H1 (cell line): ENCODE measurements around the gene RAMP1. TPM values are rescaled to one million over a fixed set of nuclear protein-coding genes. Genes with fewer than 3 reads are reported as not detected.

ENCODE experiments used
- CTCF ChIA-PET: fragments of 300-600 bp; sonication (Branson Sonifier 250); formaldehyde crosslinking; loops from one replicate; lab custom pipeline; 2021; ENCODE audit not compliant: partially characterized antibody; lab: Charles Lee
- POLR2A ChIA-PET: fragments of 300-600 bp; sonication (Branson Sonifier 250); formaldehyde crosslinking; loops from one replicate; lab custom pipeline; 2021; ENCODE audit warnings: inconsistent platforms; ENCODE audit not compliant: partially characterized antibody; lab: Charles Lee
- DNase-seq, 2 experiments: peaks; one replicate each; pipeline versions ENCODE4 v3.0.0 to v3.0.0-alpha.2; 2010 to 2022; ENCODE audit warnings: low spot score in 2 of 2, low read depth in 1 of 2, mixed read lengths in 1 of 2
- FAIRE-seq: peaks from 2 replicates; lab custom pipeline; 2011; peaks lifted over from hg19 to GRCh38; lab: Jason Lieb, UNC
- H2AFZ ChIP-seq: 2 replicates; pipeline ENCODE4 v1.8.1; 2012; ENCODE audit warnings: low read length, inconsistent platforms
- H2AK5ac ChIP-seq: 2 replicates; pipeline ENCODE4 v1.6.1; 2013; ENCODE audit warnings: low read depth, low read length
- H2BK120ac ChIP-seq: replicated peaks from 2 replicates; pipeline ENCODE3; 2013; ENCODE audit warnings: low read depth, low read length, inconsistent platforms
- H2BK12ac ChIP-seq: 2 replicates; pipeline ENCODE4 v1.6.1; 2013; ENCODE audit warnings: low read depth, low read length
- H2BK15ac ChIP-seq: 2 replicates; pipeline ENCODE4 v1.6.1; 2013; ENCODE audit warnings: low read length
- H2BK20ac ChIP-seq: 2 replicates; pipeline ENCODE4 v1.6.1; 2013; ENCODE audit warnings: low read length
- H2BK5ac ChIP-seq: 2 replicates; pipeline ENCODE4 v1.6.1; 2013; ENCODE audit warnings: low read depth, low read length
- H3K14ac ChIP-seq: 2 replicates; pipeline ENCODE4 v1.6.1; 2013; ENCODE audit warnings: inconsistent platforms; ENCODE audit not compliant: insufficient read length
- H3K18ac ChIP-seq: 2 replicates; pipeline ENCODE4 v1.6.1; 2013; ENCODE audit warnings: low read length; ENCODE audit errors: extremely low read depth
- H3K23ac ChIP-seq: 2 replicates; pipeline ENCODE4 v1.6.1; 2013; ENCODE audit warnings: inconsistent platforms; ENCODE audit not compliant: insufficient read length
- H3K23me2 ChIP-seq: 2 replicates; pipeline ENCODE4 v1.6.1; 2013; ENCODE audit warnings: low read depth, low read length
- H3K27ac ChIP-seq: 2 replicates; pipeline ENCODE4 v1.6.1; 2011; ENCODE audit warnings: low read depth, low read length, inconsistent platforms
- H3K27me3 ChIP-seq, 4 experiments: replicated peaks in 1 of 4; 1 replicate in 1 of 4; 2 replicates in 3 of 4; pipeline versions ENCODE4 v1.6.1 to v1.8.1; 2011 to 2013; ENCODE audit warnings: low read length in 3 of 4, mild to moderate bottlenecking in 3 of 4, inconsistent platforms in 2 of 4, mixed read lengths in 2 of 4, moderate library complexity in 1 of 4; ENCODE audit not compliant: control insufficient read depth in 3 of 4, insufficient read depth in 3 of 4; ENCODE audit errors: extremely low read depth in 1 of 4
- H3K36me3 ChIP-seq, 4 experiments: 2 replicates each; pipeline versions ENCODE4 v1.6.1 to v1.8.1; 2011 to 2013; ENCODE audit warnings: mild to moderate bottlenecking in 4 of 4, low read length in 3 of 4, moderate library complexity in 2 of 4, control low read depth in 1 of 4, inconsistent platforms in 1 of 4; ENCODE audit not compliant: insufficient read depth in 4 of 4, control insufficient read depth in 2 of 4
- H3K4ac ChIP-seq: replicated peaks from 2 replicates; pipeline ENCODE3; 2013; ENCODE audit warnings: low read length, low read depth, mixed read lengths, inconsistent platforms; ENCODE audit not compliant: insufficient read length
- H3K4me1 ChIP-seq, 4 experiments: replicated peaks in 1 of 4; 1 replicate in 1 of 4; 2 replicates in 3 of 4; pipeline versions ENCODE4 v1.6.1 to v1.8.1; 2011 to 2013; ENCODE audit warnings: low read length in 3 of 4, inconsistent platforms in 2 of 4, mixed read lengths in 1 of 4; ENCODE audit not compliant: insufficient read depth in 4 of 4, control insufficient read depth in 3 of 4
- H3K4me2 ChIP-seq, 2 experiments: 2 replicates each; pipeline versions ENCODE4 v1.6.1 to v1.8.1; 2011 to 2013; ENCODE audit warnings: low read depth in 2 of 2, low read length in 2 of 2, control low read depth in 1 of 2, inconsistent platforms in 1 of 2, mild to moderate bottlenecking in 1 of 2; ENCODE audit not compliant: insufficient read depth in 1 of 2
- H3K4me3 ChIP-seq, 4 experiments: fragments of 200-600, 300-600 bp in 1 of 4; sonication (generic), shearing (Covaris generic), sonication (Bioruptor Twin) in 1 of 4; 2 replicates each; pipeline versions ENCODE4 v1.5.1 to v1.8.1; 2011 to 2016; ENCODE audit warnings: low read length in 4 of 4, low read depth in 3 of 4, control low read depth in 2 of 4, inconsistent platforms in 2 of 4, mild to moderate bottlenecking in 2 of 4, mixed read lengths in 1 of 4, moderate library complexity in 1 of 4; ENCODE audit not compliant: insufficient read depth in 2 of 4; ENCODE audit errors: extremely low read depth in 1 of 4
- H3K56ac ChIP-seq: replicated peaks from 2 replicates; pipeline ENCODE3; 2013; ENCODE audit warnings: low read depth, mild to moderate bottlenecking, mixed read lengths, low read length, inconsistent platforms; ENCODE audit not compliant: insufficient read length
- H3K79me1 ChIP-seq: 2 replicates; pipeline ENCODE4 v1.6.1; 2013; ENCODE audit warnings: low read depth, low read length, control low read depth
- H3K79me2 ChIP-seq, 2 experiments: 2 replicates each; pipeline versions ENCODE4 v1.6.1 to v1.8.1; 2012 to 2013; ENCODE audit warnings: low read length in 2 of 2, mild to moderate bottlenecking in 2 of 2, inconsistent platforms in 1 of 2; ENCODE audit not compliant: insufficient read depth in 2 of 2, control insufficient read depth in 1 of 2
- H3K9ac ChIP-seq, 4 experiments: replicated peaks in 1 of 4; 1 replicate in 1 of 4; 2 replicates in 3 of 4; pipeline versions ENCODE4 v1.6.1 to v1.8.1; 2011 to 2013; ENCODE audit warnings: low read depth in 3 of 4, low read length in 3 of 4, control low read depth in 2 of 4, mild to moderate bottlenecking in 2 of 4, moderate library complexity in 2 of 4, inconsistent platforms in 1 of 4; ENCODE audit errors: extremely low read depth in 1 of 4
- H3K9me3 ChIP-seq, 2 experiments: 2 replicates each; pipeline versions ENCODE4 v1.6.1 to v1.8.1; 2012 to 2013; ENCODE audit warnings: mild to moderate bottlenecking in 2 of 2, moderate library complexity in 2 of 2, control low read depth in 1 of 2, inconsistent platforms in 1 of 2, low read depth in 1 of 2, low read length in 1 of 2, mixed read lengths in 1 of 2; ENCODE audit not compliant: insufficient read depth in 2 of 2
- H4K20me1 ChIP-seq, 2 experiments: replicated peaks in 1 of 2; 2 replicates each; pipeline versions ENCODE3 to v1.8.1; 2011 to 2013; ENCODE audit warnings: inconsistent platforms in 2 of 2, low read length in 2 of 2, mild to moderate bottlenecking in 1 of 2; ENCODE audit not compliant: insufficient read depth in 2 of 2, control insufficient read depth in 1 of 2
- H4K5ac ChIP-seq: 2 replicates; pipeline ENCODE4 v1.6.1; 2013; ENCODE audit warnings: low read length, low read depth, mixed read lengths, inconsistent platforms; ENCODE audit not compliant: insufficient read length
- H4K8ac ChIP-seq: 2 replicates; pipeline ENCODE4 v1.8.0; 2013; ENCODE audit warnings: mild to moderate bottlenecking, moderate library complexity, low read length, inconsistent platforms; ENCODE audit not compliant: insufficient read depth; ENCODE audit errors: extremely low read depth
- H4K91ac ChIP-seq: replicated peaks from 2 replicates; pipeline ENCODE3; 2013; ENCODE audit warnings: low read length, mixed read lengths, inconsistent platforms; ENCODE audit not compliant: insufficient read length
- EZH2 ChIP-seq: fragments of 200-600 bp; sonication (generic); IDR thresholded peaks from 2 replicates; pipeline ENCODE4 v1.7.1; 2012; ENCODE audit warnings: low read depth, mild to moderate bottlenecking, moderate library complexity, low read length, inconsistent platforms; ENCODE audit not compliant: severe bottlenecking
- KDM4A ChIP-seq: IDR thresholded peaks from one replicate; pipeline ENCODE4 v1.7.1; 2012; ENCODE audit warnings: low read depth, mild to moderate bottlenecking, moderate library complexity, low read length, inconsistent platforms; ENCODE audit not compliant: severe bottlenecking
- KDM5A ChIP-seq: fragments of 200-600 bp; IDR thresholded peaks from 2 replicates; pipeline ENCODE4 v1.7.1; 2012; ENCODE audit warnings: mild to moderate bottlenecking, low read length, inconsistent platforms, mixed read lengths
- NANOG ChIP-seq: IDR thresholded peaks from 2 replicates; pipeline ENCODE4 v1.6.1; 2011; ENCODE audit warnings: low read length, low read depth, mild to moderate bottlenecking, inconsistent platforms; ENCODE audit not compliant: insufficient read depth, poor library complexity, severe bottlenecking
- SUZ12 ChIP-seq: fragments of 200-600 bp; sonication (generic); IDR thresholded peaks from 2 replicates; pipeline ENCODE4 v1.6.1; 2012; ENCODE audit warnings: mild to moderate bottlenecking, inconsistent platforms, low read length, moderate library complexity, mixed read lengths
- WGBS, 2 experiments: shearing (Covaris generic) in 1 of 2; methylation state at CpG; one replicate each; pipeline versions ENCODE4 v1.1.6 to v1.1.7; 2013 to 2015; ENCODE audit warnings: low lambda C conversion rate in 2 of 2, mixed read lengths in 2 of 2, inconsistent platforms in 1 of 2, low coverage in 1 of 2, missing lambda C conversion rate in 1 of 2; ENCODE audit not compliant: insufficient replicate concordance in 2 of 2, insufficient coverage in 1 of 2, insufficient read length in 1 of 2; ENCODE audit errors: extremely low coverage in 1 of 2, missing lambda C conversion rate in 1 of 2; 5-methylcytosine and 5-hydroxymethylcytosine counted together
- long read RNA-seq, 2 experiments: library from RNA in 1 of 2; library from capped mRNA in 1 of 2; stranded (forward); transcript quantifications; one replicate each; pipeline ENCODE4 v2.0.0, GENCODE V29; 2021; ENCODE audit warnings: inconsistent platforms in 1 of 2
- polyA minus RNA-seq, 3 experiments: library from RNA; depleted of rRNA, polyadenylated mRNA; stranded (reverse); fragments of >200 nt; gene quantifications; 1 replicate in 2 of 3; 2 replicates in 1 of 3; pipeline ENCODE4 v1.2.3, GENCODE V29; 2011
- polyA plus RNA-seq, 7 experiments: library from polyadenylated mRNA; depleted of rRNA in 3 of 7; stranded (reverse) in 5 of 7; unstranded in 2 of 7; fragments of >200 nt in 5 of 7; fragments of 200-250 nt in 2 of 7; gene quantifications; 1 replicate in 5 of 7; 2 replicates in 1 of 7; 4 replicates in 1 of 7; pipeline versions ENCODE4 v1.2.1 to v1.2.3, GENCODE V29; 2011 to 2013; ENCODE audit warnings: missing spikeins in 2 of 7, mixed read lengths in 2 of 7
- total RNA-seq: library from RNA; stranded (reverse); fragmentation: NEBNext Ultra II Directional; extraction: Animal tissue kit (Norgen Biotek cat#: 25700); gene quantifications from 2 replicates; pipeline ENCODE4 v1.2.1, GENCODE V29; 2021

RAMP1 gene
- total RNA-seq (0.65 and 2.0 TPM in 2 replicates), polyA plus RNA-seq (2011; rRNA removed) (3.9 and 4.3 TPM in 2 replicates), polyA minus RNA-seq (2011; rRNA and poly(A)+ RNA removed) (0.34 and 0.76 TPM in 2 replicates)
- polyA plus RNA-seq (2011; cell fraction: cytosol; rRNA removed): 3.3 TPM
- polyA plus RNA-seq (2011; cell fraction: nucleus; rRNA removed): 1.8 TPM
- 0.58 to 1.5 TPM (median 1.1 TPM) in 4 replicates for polyA plus RNA-seq (2012, experiment 1 of 2)
- polyA plus RNA-seq (2012, experiment 2 of 2): 0.92 TPM
- 1.9 TPM for polyA plus RNA-seq (2013, experiment 1 of 2)
- 1.9 TPM for polyA plus RNA-seq (2013, experiment 2 of 2)
- not detected for polyA minus RNA-seq (2011; cell fraction: cytosol; rRNA and poly(A)+ RNA removed)
- 1.6 TPM for polyA minus RNA-seq (2011; cell fraction: nucleus; rRNA and poly(A)+ RNA removed)
- long read RNA-seq, experiment 1: 0 reads
- long read RNA-seq, experiment 2: 0 reads

GRCh38 chr2:237859533-237860272, at the start of gene RAMP1:
Gene RAMP1 (plus strand): TSS chr2:237859623. CDS start chr2:237859676, 53 bp downstream.
- Histone ChIP-seq H2BK120ac (no peak within 1 kb of the TSS), H3K4me3 (peak within 1 kb of the TSS; percentile 24 to 56 (median 44)), H3K18ac (peak within 1 kb of the TSS; percentile 52; the same call in 1 of the 2 replicates), H3K4me2 (peak within 1 kb of the TSS; percentile 70 to 89), H3K4me1 (peaks cover 0 to 13% (median 7%) of the 10 kb centered on the region in 4 experiments; a peak in 6 of 7 replicates), H3K27me3 (peaks cover 9 to 32% (median 23%) of the 10 kb centered on the region in 4 experiments), H3K79me2 (no peaks in the 10 kb centered on the region), H2BK15ac (peak within 1 kb of the TSS; percentile 37; the same call in 1 of the 2 replicates), H3K79me1 (no peaks in the 10 kb centered on the region), H3K23ac (no peak within 1 kb of the TSS), H2BK5ac (no peak within 1 kb of the TSS), H2BK12ac (no peak within 1 kb of the TSS; the same call in 1 of the 2 replicates), H2BK20ac (0 out of 2 replicates have a peak within 1 kb of the TSS, but pooled peaks have one; percentile 43), H4K8ac (peak within 1 kb of the TSS; percentile 77; the same call in 1 of the 2 replicates), H3K9me3 (no peaks in the 10 kb centered on the region), H3K23me2 (peaks cover 8% of the 10 kb centered on the region; the same call in 1 of the 2 replicates), H4K91ac (peak within 1 kb of the TSS; percentile 45), H3K9ac (no peak within 1 kb of the TSS), H4K20me1 (no peaks in the 10 kb centered on the region), H3K56ac (no peak within 1 kb of the TSS), H4K5ac (no peak within 1 kb of the TSS), H3K4ac (no peak within 1 kb of the TSS), H3K14ac (no peak within 1 kb of the TSS), H2AFZ (peak within 1 kb of the TSS; percentile 27), H3K36me3 (no peaks in the 10 kb centered on the region), H3K27ac (no peak within 1 kb of the TSS), H2AK5ac (no peak within 1 kb of the TSS)
- ChIA-PET CTCF (no interaction called here), POLR2A (no interaction called here)
- peak; percentile 62 for TF ChIP-seq EZH2
- no peak for TF ChIP-seq KDM5A
- TF ChIP-seq KDM4A: peak; percentile 45
- TF ChIP-seq SUZ12: peak; percentile 63
- no peak for TF ChIP-seq NANOG
- FAIRE-seq (no peak), DNase-seq (no peak)
- whole genome bisulfite sequencing, 2 experiments: 7% methylated on average over 33 of the region's 79 CpGs; no CpG with 5 or more reads in 1 of the 2 experiments
